Mesodermal cell (in vitro differentiated cells): ENCODE measurements around the gene TREX2.

Experiments
- H3K27ac ChIP-seq: 2 replicates; pipeline ENCODE4 v1.7.0; 2013; ENCODE audit warnings: mild to moderate bottlenecking, low read depth, low read length, moderate library complexity; ENCODE audit not compliant: severe bottlenecking
- H3K36me3 ChIP-seq: 2 replicates; pipeline ENCODE4 v1.7.1; 2013; ENCODE audit warnings: mild to moderate bottlenecking, low read length, moderate library complexity; ENCODE audit not compliant: control insufficient read depth, insufficient read depth
- H3K4me1 ChIP-seq: one replicate; pipeline ENCODE4 v1.7.1; 2013; ENCODE audit warnings: mild to moderate bottlenecking, low read length; ENCODE audit not compliant: insufficient read depth, control insufficient read depth, poor library complexity, severe bottlenecking
- H3K4me3 ChIP-seq: 2 replicates; pipeline ENCODE4 v1.7.0; 2013; ENCODE audit warnings: low read length, control low read depth, mild to moderate bottlenecking; ENCODE audit not compliant: insufficient read depth, poor library complexity, severe bottlenecking; ENCODE audit errors: extremely low read depth
- H3K9me3 ChIP-seq: 2 replicates; pipeline ENCODE4 v1.7.1; 2013; ENCODE audit warnings: mild to moderate bottlenecking, low read length, moderate library complexity; ENCODE audit not compliant: control insufficient read depth
- WGBS, 2 experiments: methylation state at CpG; one replicate each; pipeline ENCODE4 v1.1.5; 2013; ENCODE audit warnings: missing lambda C conversion rate in 2 of 2; ENCODE audit not compliant: insufficient coverage in 2 of 2; 5-methylcytosine and 5-hydroxymethylcytosine counted together

TREX2 gene

GRCh38 chrX:153464116-153464515, 18.3 kb upstream of the TREX2 start:
- peaks cover 16% of the 10 kb centered on the region for H3K4me1 ChIP-seq
- H3K36me3 ChIP-seq: peaks cover under 1% of the 10 kb centered on the region
- no peak overlapping the region for H3K27ac ChIP-seq
- no peak overlapping the region for H3K4me3 ChIP-seq
- no peaks in the 10 kb centered on the region for H3K9me3 ChIP-seq
- WGBS, 2 experiments: 90% methylated on average over 2 of the region's 5 CpGs; no CpG with 5 or more reads in 1 of the 2 experiments

- Histone ChIP-seq H3K9me3 (no peaks in the 10 kb centered on the region), H3K36me3 (peaks cover 6% of the 10 kb centered on the region)
- WGBS, 2 experiments: 96 to 98% methylated on average over 9 to 10 of the region's 12 CpGs
Observed at GRCh38 chrX:153463556-153463955, 17.7 kb upstream of the TREX2 start.

GRCh38 chrX:153463031-153463430, 17.2 kb upstream of the TREX2 start:
- Histone ChIP-seq H3K9me3 (no peaks in the 10 kb centered on the region), H3K4me1 (peaks cover 17% of the 10 kb centered on the region), H3K4me3 (no peak overlapping the region), H3K27ac (no peak overlapping the region), H3K36me3 (peaks cover 8% of the 10 kb centered on the region)
- WGBS, 2 experiments: 83 to 100% methylated on average over 1 of the region's 6 CpGs

More at GRCh38 chrX:153463556-153463955, 17.7 kb upstream of the TREX2 start:
- Histone ChIP-seq H3K27ac (no peak overlapping the region), H3K4me1 (peaks cover 17% of the 10 kb centered on the region), H3K4me3 (no peak overlapping the region)

GRCh38 chrX:153462291-153462690, 16.4 kb upstream of the TREX2 start:
- Histone ChIP-seq H3K27ac (no peak overlapping the region), H3K9me3 (no peaks in the 10 kb centered on the region)
- WGBS, 2 experiments: 95 to 100% methylated on average over 4 to 6 of the region's 10 CpGs

GRCh38 chrX:153460826-153461225, 15.0 kb upstream of the TREX2 start:
- peaks cover 8% of the 10 kb centered on the region for H3K36me3 ChIP-seq
- WGBS, 2 experiments: 0 to 100% methylated on average over 1 of the region's 7 CpGs
- no peak overlapping the region for H3K4me3 ChIP-seq
- H3K4me1 ChIP-seq: peaks cover 17% of the 10 kb centered on the region
- no peak overlapping the region for H3K27ac ChIP-seq
- H3K9me3 ChIP-seq: no peaks in the 10 kb centered on the region

More at GRCh38 chrX:153462291-153462690, 16.4 kb upstream of the TREX2 start:
- Histone ChIP-seq H3K4me3 (no peak overlapping the region), H3K36me3 (peaks cover 8% of the 10 kb centered on the region), H3K4me1 (peaks cover 17% of the 10 kb centered on the region)

GRCh38 chrX:153459986-153460385, 14.1 kb upstream of the TREX2 start:
- 100% methylated on average over 1 of the region's 4 CpGs; no CpG with 5 or more reads in 1 of the 2 experiments for WGBS, 2 experiments
- no peak overlapping the region for H3K4me3 ChIP-seq
- peak overlapping the region; percentile 75 for H3K27ac ChIP-seq

GRCh38 chrX:153458476-153458875, 12.6 kb upstream of the TREX2 start:
- H3K9me3 ChIP-seq: no peaks in the 10 kb centered on the region
- H3K4me1 ChIP-seq: peaks cover 17% of the 10 kb centered on the region
- H3K4me3 ChIP-seq: no peak overlapping the region
- peaks cover 8% of the 10 kb centered on the region for H3K36me3 ChIP-seq
- H3K27ac ChIP-seq: no peak overlapping the region
- WGBS, 2 experiments: 96 to 100% methylated on average over 1 to 3 of the region's 4 CpGs

More at GRCh38 chrX:153459986-153460385, 14.1 kb upstream of the TREX2 start:
- Histone ChIP-seq H3K9me3 (no peaks in the 10 kb centered on the region), H3K4me1 (peaks cover 17% of the 10 kb centered on the region), H3K36me3 (peaks cover 8% of the 10 kb centered on the region)

GRCh38 chrX:153457827-153458466, 12.1 kb upstream of the TREX2 start:
- Histone ChIP-seq H3K9me3 (no peaks in the 10 kb centered on the region), H3K27ac (no peak overlapping the region), H3K4me1 (peaks cover 17% of the 10 kb centered on the region), H3K36me3 (peaks cover 8% of the 10 kb centered on the region), H3K4me3 (no peak overlapping the region)
- WGBS, 2 experiments: 91 to 97% methylated on average over 6 to 9 of the region's 17 CpGs

GRCh38 chrX:153457136-153457825, 11.4 kb upstream of the TREX2 start:
- 93 to 95% methylated on average over 4 to 11 of the region's 18 CpGs for WGBS, 2 experiments
- H3K36me3 ChIP-seq: peaks cover 8% of the 10 kb centered on the region
- H3K4me1 ChIP-seq: peaks cover 17% of the 10 kb centered on the region
- no peak overlapping the region for H3K27ac ChIP-seq
- H3K4me3 ChIP-seq: no peak overlapping the region
- no peaks in the 10 kb centered on the region for H3K9me3 ChIP-seq

GRCh38 chrX:153456704-153457103, 10.8 kb upstream of the TREX2 start:
- H3K36me3 ChIP-seq: peaks cover 8% of the 10 kb centered on the region
- no peak overlapping the region for H3K27ac ChIP-seq
- 100% methylated on average over 1 of the region's 9 CpGs; no CpG with 5 or more reads in 1 of the 2 experiments for WGBS, 2 experiments
- H3K4me1 ChIP-seq: peaks cover 14% of the 10 kb centered on the region
- H3K4me3 ChIP-seq: no peak overlapping the region
- no peaks in the 10 kb centered on the region for H3K9me3 ChIP-seq

GRCh38 chrX:153456161-153456560, 10.3 kb upstream of the TREX2 start:
- Histone ChIP-seq H3K9me3 (no peaks in the 10 kb centered on the region), H3K36me3 (peaks cover 8% of the 10 kb centered on the region), H3K4me1 (peaks cover 14% of the 10 kb centered on the region), H3K27ac (no peak overlapping the region), H3K4me3 (no peak overlapping the region)
- 96 to 100% methylated on average over 3 to 7 of the region's 12 CpGs for WGBS, 2 experiments
